Stomach (tissue), 9 donors: ENCODE measurements around the gene PLTP. TPM values are rescaled to one million over a fixed set of nuclear protein-coding genes. Genes with fewer than 3 reads are reported as not detected.
"Not testable (repeated sequence)": the region's sequence is repeated elsewhere in the genome, so short reads cannot be mapped to it uniquely, and the experiment has no call there.

Experiments
- DNase-seq, 2 donors: peaks; one replicate each; pipeline versions ENCODE4 v3.0.0 to v3.0.0-alpha.2; 2013 to 2019
- H3K27ac ChIP-seq, 5 donors: fragments of 200-600 bp in 4 of 5; sonication (generic) in 4 of 5; one replicate each; pipeline ENCODE4 v1.5.1; 2013 to 2019; ENCODE audit warnings: mild to moderate bottlenecking in 1 of 5, moderate library complexity in 1 of 5
- H3K27me3 ChIP-seq, 3 donors: fragments of 200-600 bp; sonication (generic); one replicate each; pipeline ENCODE4 v1.5.1; 2017 to 2019; ENCODE audit warnings: mixed run types in 1 of 3
- H3K36me3 ChIP-seq, 4 donors: fragments of 200-600 bp; sonication (generic); 1 replicate in 3 of 4; 2 replicates in 1 of 4; pipeline ENCODE4 v1.5.1; 2016 to 2019
- H3K4me1 ChIP-seq, 4 donors: fragments of 200-600 bp; sonication (generic); one replicate each; pipeline ENCODE4 v1.5.1; 2016 to 2019
- H3K4me3 ChIP-seq, 4 donors: fragments of 200-600 bp; sonication (generic) in 3 of 4; one replicate each; pipeline ENCODE4 v1.5.1; 2016 to 2019; ENCODE audit warnings: mild to moderate bottlenecking in 1 of 4
- H3K9me3 ChIP-seq, 4 donors: fragments of 200-600 bp; sonication (generic); one replicate each; pipeline ENCODE4 v1.5.1; 2016 to 2019
- EP300 ChIP-seq: sonication (generic); formaldehyde crosslinking; IDR thresholded peaks from one replicate; pipeline ENCODE4 v1.6.1; 2017; ENCODE audit warnings: antibody characterized with exemption
- POLR2A ChIP-seq, 4 donors: fragments of 450-650 bp; IDR thresholded peaks; one replicate each; pipeline ENCODE4 v1.6.1; 2016; ENCODE audit warnings: antibody characterized with exemption in 4 of 4, control low read depth in 2 of 4, mild to moderate bottlenecking in 1 of 4, moderate library complexity in 1 of 4
- POLR2AphosphoS5 ChIP-seq, 3 donors: sonication (generic); formaldehyde crosslinking; IDR thresholded peaks; one replicate each; pipeline ENCODE4 v1.6.1; 2016; ENCODE audit warnings: antibody characterized with exemption in 3 of 3
- WGBS, 5 donors: extraction: QIAGEN DNeasy Blood & Tissue Kit in 3 of 5; methylation state at CpG; one replicate each; pipeline versions ENCODE4 v1.1.5 to v1.1.7; 2013 to 2018; 5-methylcytosine and 5-hydroxymethylcytosine counted together
- intact Hi-C: fragments of 100-400 bp; cut with DNase I; formaldehyde crosslinking; loops from one replicate; pipeline ENCODE4 v1.15.1; 2023; ENCODE audit warnings: low total_unique reads
- polyA plus RNA-seq, 3 donors: library from polyadenylated mRNA; stranded (reverse); fragments of 200-250 nt; gene quantifications; one replicate each; pipeline ENCODE4 v1.2.3, GENCODE V29; 2013
- total RNA-seq, 5 donors: library from RNA; depleted of rRNA; stranded (reverse); fragments of >200 nt; gene quantifications; one replicate each; pipeline versions ENCODE4 v1.1.0 to v1.2.3, GENCODE V29; 2014 to 2016
- TF ChIP-seq, protein P1 (sequence below), 7 experiments: fragments of 450-650 bp in 4 of 7; fragments of 200-600 bp in 3 of 7; sonication (generic) in 3 of 7; IDR thresholded peaks; one replicate each; pipeline ENCODE4 v1.5.1; 2016 to 2019; ENCODE audit warnings: antibody characterized with exemption in 7 of 7, control low read depth in 2 of 7, mild to moderate bottlenecking in 1 of 7
- donor health status: healthy with polysubstance abuse.
- donor health status: Bipolar disorder and iron deficiency.
- donor health status: healthy.

The PLTP gene
- total and polyA plus RNA-seq, 8 donors: 22.0 to 313 (median 55.9) TPM

DNA sequence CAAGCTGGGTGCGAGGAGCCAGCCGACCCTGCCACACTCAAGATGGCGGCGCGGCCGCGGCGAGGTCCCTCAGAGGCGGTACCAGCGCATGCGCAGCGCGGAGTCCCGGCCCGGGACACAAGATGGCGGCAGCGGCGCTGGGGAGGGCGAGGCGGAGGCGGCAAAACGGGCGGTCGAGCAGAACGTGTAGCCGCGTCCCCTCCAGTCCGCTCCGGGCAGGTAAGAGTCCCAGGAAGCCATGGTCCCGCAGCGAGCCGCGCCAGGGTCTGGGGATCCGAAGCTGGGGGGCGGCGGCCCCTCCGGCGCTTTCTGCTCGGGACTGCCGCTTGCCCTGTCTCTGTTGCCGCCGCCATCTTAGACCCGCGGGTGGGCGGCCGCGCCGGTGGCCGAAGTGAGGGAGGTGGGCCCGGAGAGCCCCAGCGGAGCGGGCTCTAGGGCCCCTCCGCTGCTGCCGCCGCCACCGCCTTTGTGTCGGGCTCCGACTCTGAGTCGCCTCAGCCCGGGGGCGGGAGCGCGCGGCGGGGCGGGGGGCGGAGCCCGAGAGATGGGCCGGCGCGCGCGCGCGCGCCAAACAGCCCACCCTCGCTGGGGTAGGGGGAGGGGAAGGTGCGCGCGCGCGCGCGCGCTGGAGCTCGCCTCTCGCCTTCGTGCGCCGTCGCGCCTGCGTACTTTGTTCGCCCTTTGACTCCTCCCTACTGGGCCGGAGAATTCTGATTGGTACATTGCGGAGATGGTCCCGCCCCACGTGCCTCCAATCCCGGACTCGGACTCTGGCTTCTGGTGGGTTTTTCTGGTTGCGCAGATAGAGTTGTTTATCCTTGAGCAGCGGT, 22.8 kb upstream of the PLTP start, which contains the start of gene PCIF1:
Gene PCIF1, plus strand, starts transcription at position 98 of the 830 bp plus-strand sequence. CDS start 4,317 bp downstream, outside the sequence.
- TF ChIP-seq EP300: no peak
- TF ChIP-seq POLR2A (IDR thresholded peaks at IDR 0.05): peak in 2 of 4 donors; percentile 67 to 83
- TF ChIP-seq POLR2AphosphoS5 (IDR thresholded peaks at IDR 0.05): peak; percentile 98 to 100 (median 99)
- TF ChIP-seq, protein P1, sequence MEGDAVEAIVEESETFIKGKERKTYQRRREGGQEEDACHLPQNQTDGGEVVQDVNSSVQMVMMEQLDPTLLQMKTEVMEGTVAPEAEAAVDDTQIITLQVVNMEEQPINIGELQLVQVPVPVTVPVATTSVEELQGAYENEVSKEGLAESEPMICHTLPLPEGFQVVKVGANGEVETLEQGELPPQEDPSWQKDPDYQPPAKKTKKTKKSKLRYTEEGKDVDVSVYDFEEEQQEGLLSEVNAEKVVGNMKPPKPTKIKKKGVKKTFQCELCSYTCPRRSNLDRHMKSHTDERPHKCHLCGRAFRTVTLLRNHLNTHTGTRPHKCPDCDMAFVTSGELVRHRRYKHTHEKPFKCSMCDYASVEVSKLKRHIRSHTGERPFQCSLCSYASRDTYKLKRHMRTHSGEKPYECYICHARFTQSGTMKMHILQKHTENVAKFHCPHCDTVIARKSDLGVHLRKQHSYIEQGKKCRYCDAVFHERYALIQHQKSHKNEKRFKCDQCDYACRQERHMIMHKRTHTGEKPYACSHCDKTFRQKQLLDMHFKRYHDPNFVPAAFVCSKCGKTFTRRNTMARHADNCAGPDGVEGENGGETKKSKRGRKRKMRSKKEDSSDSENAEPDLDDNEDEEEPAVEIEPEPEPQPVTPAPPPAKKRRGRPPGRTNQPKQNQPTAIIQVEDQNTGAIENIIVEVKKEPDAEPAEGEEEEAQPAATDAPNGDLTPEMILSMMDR (IDR thresholded peaks at IDR 0.05): peak in 1 of 7 experiments; percentile 12
- intact Hi-C loops: no loop called here
- peak; percentile 99 for DNase-seq
- H3K9me3 ChIP-seq: no peaks in the 10 kb centered on the region
- H3K4me3 ChIP-seq: peak within 1 kb of the TSS; percentile 73 to 100 (median 99)
- H3K4me1 ChIP-seq: peaks cover 11 to 48% (median 31%) of the 10 kb centered on the region in 4 donors
- 0% methylated on average over 10 to 99 of the region's 102 CpGs for WGBS, 5 donors
- H3K27ac ChIP-seq: peak within 1 kb of the TSS; percentile 100
- peaks cover 21 to 28% (median 28%) of the 10 kb centered on the region in 4 donors for H3K36me3 ChIP-seq
- no peaks in the 10 kb centered on the region for H3K27me3 ChIP-seq

DNA sequence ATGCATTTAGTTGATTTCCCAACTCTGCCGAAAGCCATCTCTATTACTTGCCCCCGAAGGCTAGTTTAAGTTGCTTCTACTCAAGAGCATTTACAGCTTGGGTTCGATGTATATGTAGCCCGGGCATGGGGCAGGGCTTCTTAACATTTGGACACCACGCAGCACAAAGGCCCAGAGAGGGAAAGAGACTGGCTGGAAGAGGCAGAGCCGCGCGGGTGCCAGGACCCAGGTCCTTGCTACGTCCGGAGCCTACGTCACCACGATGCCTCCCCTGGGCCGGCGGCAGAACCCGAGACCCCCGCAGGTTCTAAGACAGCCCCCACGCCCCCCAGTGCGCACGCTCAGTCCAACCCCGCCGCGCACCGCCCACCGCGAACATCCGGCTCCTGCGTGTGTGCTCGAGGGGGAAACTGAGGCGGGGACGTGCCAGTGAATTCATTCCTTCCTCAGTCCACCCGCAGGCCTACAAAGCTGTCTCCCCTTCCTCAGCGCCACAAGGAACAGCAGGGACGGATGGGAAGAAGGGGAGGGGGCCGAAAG, 22.2 kb upstream of the PLTP start:
- H3K4me1 ChIP-seq: peaks cover 11 to 48% (median 31%) of the 10 kb centered on the region in 4 donors
- H3K27ac ChIP-seq: peak overlapping the region; percentile 100
- TF ChIP-seq EP300 (no peak), POLR2A (IDR thresholded peaks at IDR 0.05) (no peak), POLR2AphosphoS5 (IDR thresholded peaks at IDR 0.05) (no peak)
- TF ChIP-seq, protein P1 (IDR thresholded peaks at IDR 0.05): no peak
- no peaks in the 10 kb centered on the region for H3K27me3 ChIP-seq
- intact Hi-C loops: no loop called here
- peak; percentile 50 to 91 for DNase-seq
- H3K4me3 ChIP-seq: peak overlapping the region; percentile 73 to 100 (median 99)
- no peaks in the 10 kb centered on the region for H3K9me3 ChIP-seq
- H3K36me3 ChIP-seq: peaks cover 14 to 21% (median 21%) of the 10 kb centered on the region in 4 donors
- WGBS, 5 donors: 0% methylated on average over 12 to 34 of the region's 34 CpGs

DNA sequence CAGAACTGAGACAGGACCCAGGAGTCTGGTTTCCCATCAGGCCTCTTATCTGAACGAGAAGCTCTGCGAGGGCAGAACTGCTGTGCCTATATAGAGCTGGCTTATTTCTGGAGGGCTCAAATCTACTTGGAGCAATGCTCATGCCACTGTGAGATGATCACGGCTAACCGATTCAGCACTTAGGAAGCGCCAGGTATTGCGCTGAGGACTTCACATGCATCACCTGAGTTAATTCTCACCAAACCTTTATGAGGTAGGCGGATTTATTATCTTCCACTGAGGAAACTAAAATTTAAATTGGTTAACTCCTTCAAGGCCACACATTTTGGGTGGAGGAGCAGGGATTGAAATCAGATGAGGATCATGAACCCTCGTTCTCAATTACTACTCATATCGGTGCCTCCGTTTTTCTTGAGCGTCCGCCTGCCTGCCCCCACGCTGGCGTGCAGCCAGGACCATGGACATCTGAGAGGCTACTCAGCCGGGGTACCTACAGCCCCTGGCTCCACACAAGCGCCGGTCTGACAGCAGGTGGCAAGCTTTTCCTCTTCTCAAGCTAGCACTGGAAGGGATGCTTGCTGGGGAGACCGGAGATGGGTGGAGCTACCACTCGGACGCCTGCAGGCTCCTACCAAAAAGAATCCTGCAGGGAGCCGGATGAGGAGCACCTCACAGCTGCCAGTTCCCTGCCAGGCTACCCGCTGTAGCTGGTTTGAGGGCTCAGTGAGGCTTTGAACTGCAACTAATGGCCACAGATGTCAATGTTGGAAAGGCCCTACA, 21.5 kb upstream of the PLTP start:
- peak overlapping the region; percentile 100 for H3K27ac ChIP-seq
- H3K36me3 ChIP-seq: peaks cover 7 to 14% (median 14%) of the 10 kb centered on the region in 4 donors
- H3K4me3 ChIP-seq: peak overlapping the region; percentile 73 to 100 (median 99)
- peaks cover 11 to 46% (median 31%) of the 10 kb centered on the region in 4 donors for H3K4me1 ChIP-seq
- peak; percentile 64 to 88 for DNase-seq
- no peaks in the 10 kb centered on the region for H3K27me3 ChIP-seq
- TF ChIP-seq, protein P1 (IDR thresholded peaks at IDR 0.05): peak in 2 of 7 experiments; percentile 9 to 17
- TF ChIP-seq EP300 (no peak), POLR2AphosphoS5 (IDR thresholded peaks at IDR 0.05) (peak in 1 of 3 donors; percentile 10), POLR2A (IDR thresholded peaks at IDR 0.05) (no peak)
- H3K9me3 ChIP-seq: no peaks in the 10 kb centered on the region
- WGBS, 5 donors: 21 to 24% (median 23%) methylated on average over 22 of the region's 22 CpGs
- intact Hi-C loops: no loop called here

DNA sequence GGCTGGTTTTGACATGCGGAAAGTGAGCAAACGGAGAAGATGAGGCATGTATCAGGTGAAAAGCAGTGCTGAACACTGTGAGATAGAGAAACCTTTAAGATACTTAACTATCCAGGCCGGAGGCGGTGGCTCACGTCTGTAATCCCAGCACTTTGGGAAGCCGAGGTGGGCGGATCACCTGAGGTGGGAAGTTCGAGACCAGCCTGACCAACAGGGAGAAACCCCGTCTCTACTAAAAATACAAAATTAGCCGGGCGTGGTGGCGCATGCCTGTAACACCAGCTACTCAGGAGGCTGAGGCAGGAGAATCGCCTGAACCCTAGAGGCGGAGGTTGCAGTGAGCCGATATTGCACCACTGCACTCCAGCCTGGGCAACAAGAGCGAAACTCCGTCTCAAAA, 19.7 kb upstream of the PLTP start:
- H3K4me1 ChIP-seq: peaks cover 5 to 34% (median 26%) of the 10 kb centered on the region in 4 donors
- 93 to 96% (median 95%) methylated on average over 15 to 17 of the region's 17 CpGs for WGBS, 5 donors

More for the DNA sequence above, 19.7 kb upstream of the PLTP start:
- intact Hi-C loops, H3K4me3 ChIP-seq, H3K9me3 ChIP-seq, H3K27me3 ChIP-seq, H3K36me3 ChIP-seq, H3K27ac ChIP-seq, DNase-seq: not testable (repeated sequence)
